ENCODE data around the gene SUN3. TPM values are rescaled to one million over a fixed set of nuclear protein-coding genes. Genes with fewer than 3 reads are reported as not detected.

Gene SUN3
- total RNA-seq, 1 donor from 2014 or later, result not detected

- Histone ChIP-seq H3K4me1 (ENCODE audit: control insufficient read depth in 3 of 3, insufficient read depth in 3 of 3, low read length in 3 of 3) (peaks cover 8 to 10% (median 10%) of the 10 kb centered on the region in 3 donors), H3K9ac (ENCODE audit: low read depth in 1 of 3, low read length in 3 of 3) (peak within 1 kb of the TSS in 1 of 3 donors; percentile 25), H3K27ac (ENCODE audit: low read depth, low read length) (no peak within 1 kb of the TSS), H3K27me3 (ENCODE audit: control insufficient read depth in 3 of 3, insufficient read depth in 3 of 3, low read length in 3 of 3) (peaks cover 20 to 28% (median 22%) of the 10 kb centered on the region in 3 donors), H3K9me3 (ENCODE audit: control insufficient read depth in 3 of 3, low read length in 3 of 3) (no peaks in the 10 kb centered on the region), H3K36me3 (ENCODE audit: control insufficient read depth in 3 of 3, insufficient read depth in 3 of 3, low read length in 3 of 3) (no peaks in the 10 kb centered on the region), H3K4me3 (ENCODE audit: low read length in 3 of 3) (peak within 1 kb of the TSS; percentile 70 to 74 (median 72))
Measured at GRCh38 chr7:48035301-48035966, 6.5 kb upstream of the SUN3 start, which contains the start of gene C7orf57. TSS of gene C7orf57 (plus strand) at chr7:48035543. CDS start at chr7:48036309, 766 bp downstream.

GRCh38 chr7:48033922-48034321 is 5.0 kb upstream of the SUN3 start:
- Histone ChIP-seq H3K27me3 (ENCODE audit: control insufficient read depth in 3 of 3, insufficient read depth in 3 of 3, low read length in 3 of 3) (peaks cover 20 to 28% (median 22%) of the 10 kb centered on the region in 3 donors), H3K27ac (ENCODE audit: low read depth, low read length) (no peak overlapping the region), H3K4me1 (ENCODE audit: control insufficient read depth in 3 of 3, insufficient read depth in 3 of 3, low read length in 3 of 3) (peaks cover 8 to 10% (median 10%) of the 10 kb centered on the region in 3 donors), H3K9ac (ENCODE audit: low read depth in 1 of 3, low read length in 3 of 3) (no peak overlapping the region), H3K36me3 (ENCODE audit: control insufficient read depth in 3 of 3, insufficient read depth in 3 of 3, low read length in 3 of 3) (no peaks in the 10 kb centered on the region), H3K9me3 (ENCODE audit: control insufficient read depth in 3 of 3, low read length in 3 of 3) (no peaks in the 10 kb centered on the region), H3K4me3 (ENCODE audit: low read length in 3 of 3) (no peak overlapping the region)

GRCh38 chr7:48031111-48031510 is 2.2 kb upstream of the SUN3 start:
- H3K9ac ChIP-seq (ENCODE audit: low read depth in 1 of 3, low read length in 3 of 3), result no peak overlapping the region
- no peak overlapping the region for H3K27ac ChIP-seq (ENCODE audit: low read depth, low read length)
- H3K36me3 ChIP-seq (ENCODE audit: control insufficient read depth in 3 of 3, insufficient read depth in 3 of 3, low read length in 3 of 3), result no peaks in the 10 kb centered on the region
- H3K9me3 ChIP-seq (ENCODE audit: control insufficient read depth in 3 of 3, low read length in 3 of 3), result no peaks in the 10 kb centered on the region
- H3K27me3 ChIP-seq (ENCODE audit: control insufficient read depth in 3 of 3, insufficient read depth in 3 of 3, low read length in 3 of 3), result peaks cover 11 to 21% (median 18%) of the 10 kb centered on the region in 3 donors
- peaks cover 7 to 8% (median 8%) of the 10 kb centered on the region in 3 donors for H3K4me1 ChIP-seq (ENCODE audit: control insufficient read depth in 3 of 3, insufficient read depth in 3 of 3, low read length in 3 of 3)
- H3K4me3 ChIP-seq (ENCODE audit: low read length in 3 of 3), result no peak overlapping the region

GRCh38 chr7:48025624-48026023 is 3.3 kb downstream of the SUN3 start:
- Histone ChIP-seq H3K9me3 (ENCODE audit: control insufficient read depth in 3 of 3, low read length in 3 of 3) (peaks cover 0 to 6% (median 0%) of the 10 kb centered on the region in 3 donors), H3K4me3 (ENCODE audit: low read length in 3 of 3) (no peak overlapping the region), H3K27ac (ENCODE audit: low read depth, low read length) (no peak overlapping the region), H3K4me1 (ENCODE audit: control insufficient read depth in 3 of 3, insufficient read depth in 3 of 3, low read length in 3 of 3) (no peaks in the 10 kb centered on the region), H3K27me3 (ENCODE audit: control insufficient read depth in 3 of 3, insufficient read depth in 3 of 3, low read length in 3 of 3) (no peaks in the 10 kb centered on the region), H3K9ac (ENCODE audit: low read depth in 1 of 3, low read length in 3 of 3) (no peak overlapping the region), H3K36me3 (ENCODE audit: control insufficient read depth in 3 of 3, insufficient read depth in 3 of 3, low read length in 3 of 3) (no peaks in the 10 kb centered on the region)

- no peaks in the 10 kb centered on the region for H3K36me3 ChIP-seq (ENCODE audit: control insufficient read depth in 3 of 3, insufficient read depth in 3 of 3, low read length in 3 of 3)
- no peak overlapping the region for H3K27ac ChIP-seq (ENCODE audit: low read depth, low read length)
- H3K9ac ChIP-seq (ENCODE audit: low read depth in 1 of 3, low read length in 3 of 3), result no peak overlapping the region
- H3K9me3 ChIP-seq (ENCODE audit: control insufficient read depth in 3 of 3, low read length in 3 of 3), result peaks cover 0 to under 1% (median 0%) of the 10 kb centered on the region in 3 donors
- no peaks in the 10 kb centered on the region for H3K27me3 ChIP-seq (ENCODE audit: control insufficient read depth in 3 of 3, insufficient read depth in 3 of 3, low read length in 3 of 3)
- no peak overlapping the region for H3K4me3 ChIP-seq (ENCODE audit: low read length in 3 of 3)
- no peaks in the 10 kb centered on the region for H3K4me1 ChIP-seq (ENCODE audit: control insufficient read depth in 3 of 3, insufficient read depth in 3 of 3, low read length in 3 of 3)
Measured at GRCh38 chr7:48017674-48018073, 11.2 kb downstream of the SUN3 start.

- no peaks in the 10 kb centered on the region for H3K36me3 ChIP-seq (ENCODE audit: control insufficient read depth in 3 of 3, insufficient read depth in 3 of 3, low read length in 3 of 3)
- H3K9me3 ChIP-seq (ENCODE audit: control insufficient read depth in 3 of 3, low read length in 3 of 3), result no peaks in the 10 kb centered on the region
- no peak overlapping the region for H3K4me3 ChIP-seq (ENCODE audit: low read length in 3 of 3)
- H3K4me1 ChIP-seq (ENCODE audit: control insufficient read depth in 3 of 3, insufficient read depth in 3 of 3, low read length in 3 of 3), result no peaks in the 10 kb centered on the region
- H3K27ac ChIP-seq (ENCODE audit: low read depth, low read length), result no peak overlapping the region
- no peaks in the 10 kb centered on the region for H3K27me3 ChIP-seq (ENCODE audit: control insufficient read depth in 3 of 3, insufficient read depth in 3 of 3, low read length in 3 of 3)
- H3K9ac ChIP-seq (ENCODE audit: low read depth in 1 of 3, low read length in 3 of 3), result no peak overlapping the region
Measured at GRCh38 chr7:48016641-48017040, 12.3 kb downstream of the SUN3 start.

- Histone ChIP-seq H3K4me3 (ENCODE audit: low read length in 3 of 3) (no peak overlapping the region), H3K36me3 (ENCODE audit: control insufficient read depth in 3 of 3, insufficient read depth in 3 of 3, low read length in 3 of 3) (no peaks in the 10 kb centered on the region), H3K9ac (ENCODE audit: low read depth in 1 of 3, low read length in 3 of 3) (no peak overlapping the region), H3K4me1 (ENCODE audit: control insufficient read depth in 3 of 3, insufficient read depth in 3 of 3, low read length in 3 of 3) (no peaks in the 10 kb centered on the region), H3K9me3 (ENCODE audit: control insufficient read depth in 3 of 3, low read length in 3 of 3) (no peaks in the 10 kb centered on the region), H3K27me3 (ENCODE audit: control insufficient read depth in 3 of 3, insufficient read depth in 3 of 3, low read length in 3 of 3) (no peaks in the 10 kb centered on the region), H3K27ac (ENCODE audit: low read depth, low read length) (no peak overlapping the region)
Measured at GRCh38 chr7:48011951-48012350, 17.0 kb downstream of the SUN3 start.

GRCh38 chr7:48011323-48011722 is 17.6 kb downstream of the SUN3 start:
- no peak overlapping the region for H3K27ac ChIP-seq (ENCODE audit: low read depth, low read length)
- H3K36me3 ChIP-seq (ENCODE audit: control insufficient read depth in 3 of 3, insufficient read depth in 3 of 3, low read length in 3 of 3), result no peaks in the 10 kb centered on the region
- no peak overlapping the region for H3K4me3 ChIP-seq (ENCODE audit: low read length in 3 of 3)
- H3K9me3 ChIP-seq (ENCODE audit: control insufficient read depth in 3 of 3, low read length in 3 of 3), result no peaks in the 10 kb centered on the region
- no peaks in the 10 kb centered on the region for H3K4me1 ChIP-seq (ENCODE audit: control insufficient read depth in 3 of 3, insufficient read depth in 3 of 3, low read length in 3 of 3)
- H3K9ac ChIP-seq (ENCODE audit: low read depth in 1 of 3, low read length in 3 of 3), result no peak overlapping the region
- H3K27me3 ChIP-seq (ENCODE audit: control insufficient read depth in 3 of 3, insufficient read depth in 3 of 3, low read length in 3 of 3), result peaks cover 0 to 2% (median 0%) of the 10 kb centered on the region in 3 donors

GRCh38 chr7:48009954-48010353 is 19.0 kb downstream of the SUN3 start:
- no peaks in the 10 kb centered on the region for H3K9me3 ChIP-seq (ENCODE audit: control insufficient read depth in 3 of 3, low read length in 3 of 3)
- H3K36me3 ChIP-seq (ENCODE audit: control insufficient read depth in 3 of 3, insufficient read depth in 3 of 3, low read length in 3 of 3), result no peaks in the 10 kb centered on the region
- H3K9ac ChIP-seq (ENCODE audit: low read depth in 1 of 3, low read length in 3 of 3), result no peak overlapping the region
- H3K4me3 ChIP-seq (ENCODE audit: low read length in 3 of 3), result no peak overlapping the region
- H3K4me1 ChIP-seq (ENCODE audit: control insufficient read depth in 3 of 3, insufficient read depth in 3 of 3, low read length in 3 of 3), result no peaks in the 10 kb centered on the region
- no peak overlapping the region for H3K27ac ChIP-seq (ENCODE audit: low read depth, low read length)
- peaks cover 0 to 2% (median 0%) of the 10 kb centered on the region in 3 donors for H3K27me3 ChIP-seq (ENCODE audit: control insufficient read depth in 3 of 3, insufficient read depth in 3 of 3, low read length in 3 of 3)

- Histone ChIP-seq H3K4me3 (ENCODE audit: low read length in 3 of 3) (no peak overlapping the region), H3K27ac (ENCODE audit: low read depth, low read length) (no peak overlapping the region), H3K36me3 (ENCODE audit: control insufficient read depth in 3 of 3, insufficient read depth in 3 of 3, low read length in 3 of 3) (no peaks in the 10 kb centered on the region), H3K9ac (ENCODE audit: low read depth in 1 of 3, low read length in 3 of 3) (no peak overlapping the region), H3K4me1 (ENCODE audit: control insufficient read depth in 3 of 3, insufficient read depth in 3 of 3, low read length in 3 of 3) (no peaks in the 10 kb centered on the region), H3K27me3 (ENCODE audit: control insufficient read depth in 3 of 3, insufficient read depth in 3 of 3, low read length in 3 of 3) (peaks cover 0 to 2% (median 0%) of the 10 kb centered on the region in 3 donors), H3K9me3 (ENCODE audit: control insufficient read depth in 3 of 3, low read length in 3 of 3) (no peaks in the 10 kb centered on the region)
Measured at GRCh38 chr7:48009257-48009656, 19.6 kb downstream of the SUN3 start.
